HEK293 (cell line): ENCODE data around the gene TMEM63A.
A peak's percentile ranks its signal among the peaks of the same experiment; 100 is the strongest.

ENCODE experiments used
- BCL11A ChIP-seq: fragments of 450-650 bp; formaldehyde crosslinking; IDR thresholded peaks from 2 replicates; pipeline ENCODE4 v1.5.1; 2016; ENCODE audit warnings: low read depth, missing biosample characterization, missing genetic modification characterization
- CTCF ChIP-seq: fragments of 450-650 bp; formaldehyde crosslinking; IDR thresholded peaks from 2 replicates; pipeline ENCODE4 v1.5.1; 2016; ENCODE audit warnings: missing biosample characterization, missing genetic modification characterization
- GLIS1 ChIP-seq: fragments of 450-650 bp; formaldehyde crosslinking; IDR thresholded peaks from 2 replicates; pipeline ENCODE4 v1.5.1; 2016; ENCODE audit warnings: missing biosample characterization, missing genetic modification characterization
- KLF10 ChIP-seq: fragments of 450-650 bp; IDR thresholded peaks from 2 replicates; pipeline ENCODE4 v1.5.1; 2018; ENCODE audit warnings: missing biosample characterization, mild to moderate bottlenecking, missing genetic modification characterization
- KLF17 ChIP-seq: fragments of 450-650 bp; formaldehyde crosslinking; IDR thresholded peaks from 2 replicates; pipeline ENCODE4 v1.5.1; 2016; ENCODE audit warnings: missing biosample characterization, missing genetic modification characterization
- KLF9 ChIP-seq: fragments of 450-650 bp; formaldehyde crosslinking; IDR thresholded peaks from 2 replicates; pipeline ENCODE4 v1.5.1; 2016; ENCODE audit warnings: missing biosample characterization, missing genetic modification characterization, low read depth
- MZF1 ChIP-seq: fragments of 450-650 bp; formaldehyde crosslinking; IDR thresholded peaks from 2 replicates; pipeline ENCODE4 v1.5.1; 2017; ENCODE audit warnings: missing biosample characterization, missing genetic modification characterization, borderline replicate concordance
- OSR2 ChIP-seq: fragments of 450-650 bp; formaldehyde crosslinking; IDR thresholded peaks from 2 replicates; pipeline ENCODE4 v1.5.1; 2016; ENCODE audit warnings: missing biosample characterization, missing genetic modification characterization
- PRDM10 ChIP-seq: fragments of 450-650 bp; formaldehyde crosslinking; IDR thresholded peaks from 2 replicates; pipeline ENCODE4 v1.5.1; 2016; ENCODE audit warnings: missing biosample characterization, missing genetic modification characterization
- PRDM4 ChIP-seq: fragments of 450-650 bp; formaldehyde crosslinking; IDR thresholded peaks from 2 replicates; pipeline ENCODE4 v1.5.1; 2017; ENCODE audit warnings: missing biosample characterization, missing genetic modification characterization
- YY2 ChIP-seq: fragments of 450-650 bp; formaldehyde crosslinking; IDR thresholded peaks from 2 replicates; pipeline ENCODE4 v1.5.1; 2016; ENCODE audit warnings: missing biosample characterization, missing genetic modification characterization
- ZEB2 ChIP-seq: fragments of 450-650 bp; formaldehyde crosslinking; IDR thresholded peaks from 2 replicates; pipeline ENCODE4 v1.5.1; 2016; ENCODE audit warnings: missing biosample characterization, missing genetic modification characterization
- ZFHX2 ChIP-seq: fragments of 450-650 bp; formaldehyde crosslinking; conservative IDR thresholded peaks from 2 replicates; pipeline ENCODE4 v1.5.1; 2016; ENCODE audit warnings: missing biosample characterization, missing genetic modification characterization
- ZFP37 ChIP-seq: fragments of 450-650 bp; formaldehyde crosslinking; IDR thresholded peaks from 2 replicates; pipeline ENCODE4 v1.5.1; 2016; ENCODE audit warnings: missing biosample characterization, missing genetic modification characterization
- ZIC2 ChIP-seq: fragments of 450-650 bp; formaldehyde crosslinking; IDR thresholded peaks from 2 replicates; pipeline ENCODE4 v1.5.1; 2016; ENCODE audit warnings: missing biosample characterization, missing genetic modification characterization
- ZNF10 ChIP-seq: fragments of 450-650 bp; formaldehyde crosslinking; IDR thresholded peaks from 2 replicates; pipeline ENCODE4 v1.5.1; 2017; ENCODE audit warnings: missing biosample characterization, missing genetic modification characterization
- ZNF335 ChIP-seq: fragments of 450-650 bp; formaldehyde crosslinking; conservative IDR thresholded peaks from 2 replicates; pipeline ENCODE4 v1.5.1; 2016; ENCODE audit warnings: missing biosample characterization, missing genetic modification characterization
- ZNF341 ChIP-seq: fragments of 450-650 bp; formaldehyde crosslinking; IDR thresholded peaks from 2 replicates; pipeline ENCODE4; 2016; ENCODE audit warnings: low read depth, missing biosample characterization, missing genetic modification characterization
- ZNF391 ChIP-seq: fragments of 450-650 bp; formaldehyde crosslinking; IDR thresholded peaks from 2 replicates; pipeline ENCODE4 v1.5.1; 2016; ENCODE audit warnings: low read depth, missing biosample characterization, missing genetic modification characterization, borderline replicate concordance
- ZNF423 ChIP-seq: fragments of 450-650 bp; formaldehyde crosslinking; IDR thresholded peaks from 2 replicates; pipeline ENCODE4 v1.5.1; 2016; ENCODE audit warnings: missing biosample characterization, missing genetic modification characterization
- ZNF501 ChIP-seq: fragments of 450-650 bp; formaldehyde crosslinking; IDR thresholded peaks from 2 replicates; pipeline ENCODE4 v1.5.1; 2016; ENCODE audit warnings: missing biosample characterization, missing genetic modification characterization
- ZNF561 ChIP-seq: fragments of 450-650 bp; IDR thresholded peaks from 2 replicates; pipeline ENCODE4 v1.5.1; 2018; ENCODE audit warnings: missing biosample characterization, missing genetic modification characterization, borderline replicate concordance
- ZNF629 ChIP-seq: fragments of 450-650 bp; formaldehyde crosslinking; IDR thresholded peaks from 2 replicates; pipeline ENCODE4 v1.5.1; 2017; ENCODE audit warnings: missing biosample characterization, missing genetic modification characterization
- ZNF639 ChIP-seq: fragments of 450-650 bp; formaldehyde crosslinking; IDR thresholded peaks from 2 replicates; pipeline ENCODE4 v1.5.1; 2016; ENCODE audit warnings: missing biosample characterization, missing genetic modification characterization
- ZNF76 ChIP-seq: fragments of 450-650 bp; formaldehyde crosslinking; IDR thresholded peaks from 2 replicates; pipeline ENCODE4; 2016; ENCODE audit warnings: low read depth, missing biosample characterization, missing genetic modification characterization, borderline replicate concordance
- ZNF830 ChIP-seq: fragments of 450-650 bp; IDR thresholded peaks from 2 replicates; pipeline ENCODE4 v1.5.0; 2018; ENCODE audit warnings: missing biosample characterization, missing genetic modification characterization, low read depth, mild to moderate bottlenecking, moderate library complexity
- ZXDB ChIP-seq: fragments of 450-650 bp; formaldehyde crosslinking; IDR thresholded peaks from 2 replicates; pipeline ENCODE4 v1.5.1; 2016; ENCODE audit warnings: missing biosample characterization, missing genetic modification characterization

TMEM63A gene

GRCh38 chr1:225845571-225846259 is 36.5 kb downstream of the TMEM63A start (continued):
- peak; percentile 94 for TF ChIP-seq MZF1 (tag by site-specific recombination)
- TF ChIP-seq GLIS1 (tag by site-specific recombination): peak; percentile 64
- peak; percentile 74 for TF ChIP-seq ZNF501 (tag by site-specific recombination)
- peak; percentile 87 for TF ChIP-seq ZNF341 (tag by site-specific recombination)
- TF ChIP-seq ZNF391: no peak
- TF ChIP-seq PRDM10: peak; percentile 40; the same call in 1 of the 2 replicates
- no peak for TF ChIP-seq ZNF830 (tag by site-specific recombination)
- TF ChIP-seq ZFP37: peak; percentile 38; the same call in 1 of the 2 replicates
- no peak for TF ChIP-seq YY2 (tag by site-specific recombination)
- TF ChIP-seq ZNF10 (tag by site-specific recombination): no peak
- peak; percentile 60; the same call in 1 of the 2 replicates for TF ChIP-seq BCL11A (tag by site-specific recombination)
- TF ChIP-seq ZNF76: 0 out of 2 replicates have a peak, but pooled peaks have one; percentile 45
- peak; percentile 53; the same call in 1 of the 2 replicates for TF ChIP-seq ZXDB (tag by site-specific recombination)
- no peak for TF ChIP-seq OSR2 (tag by site-specific recombination)
- TF ChIP-seq KLF17: peak; percentile 90
- peak; percentile 98 for TF ChIP-seq CTCF (tag by site-specific recombination)
- no peak for TF ChIP-seq ZNF423
- peak; percentile 34; the same call in 1 of the 2 replicates for TF ChIP-seq ZFHX2 (tag by site-specific recombination)
- no peak for TF ChIP-seq PRDM4 (tag by site-specific recombination)
- TF ChIP-seq KLF9 (tag by site-specific recombination): no peak; the same call in none of the 2 replicates
- TF ChIP-seq ZEB2 (tag by site-specific recombination): no peak
- peak; percentile 55; the same call in 1 of the 2 replicates for TF ChIP-seq KLF10
- no peak for TF ChIP-seq ZNF639 (tag by site-specific recombination)
- TF ChIP-seq ZNF629 (tag by site-specific recombination): no peak
- peak; percentile 73 for TF ChIP-seq ZNF561 (tag by site-specific recombination)
- peak; percentile 24; the same call in 1 of the 2 replicates for TF ChIP-seq ZIC2
- peak; percentile 49; the same call in 1 of the 2 replicates for TF ChIP-seq ZNF335 (tag by site-specific recombination)
